ENCODE data around the gene MIOX. TPM values are rescaled to one million over a fixed set of nuclear protein-coding genes. Genes with fewer than 3 reads are reported as not detected.

The MIOX gene
- total RNA-seq, 1 experiment from 2014 or later, result 1.4 TPM

DNA sequence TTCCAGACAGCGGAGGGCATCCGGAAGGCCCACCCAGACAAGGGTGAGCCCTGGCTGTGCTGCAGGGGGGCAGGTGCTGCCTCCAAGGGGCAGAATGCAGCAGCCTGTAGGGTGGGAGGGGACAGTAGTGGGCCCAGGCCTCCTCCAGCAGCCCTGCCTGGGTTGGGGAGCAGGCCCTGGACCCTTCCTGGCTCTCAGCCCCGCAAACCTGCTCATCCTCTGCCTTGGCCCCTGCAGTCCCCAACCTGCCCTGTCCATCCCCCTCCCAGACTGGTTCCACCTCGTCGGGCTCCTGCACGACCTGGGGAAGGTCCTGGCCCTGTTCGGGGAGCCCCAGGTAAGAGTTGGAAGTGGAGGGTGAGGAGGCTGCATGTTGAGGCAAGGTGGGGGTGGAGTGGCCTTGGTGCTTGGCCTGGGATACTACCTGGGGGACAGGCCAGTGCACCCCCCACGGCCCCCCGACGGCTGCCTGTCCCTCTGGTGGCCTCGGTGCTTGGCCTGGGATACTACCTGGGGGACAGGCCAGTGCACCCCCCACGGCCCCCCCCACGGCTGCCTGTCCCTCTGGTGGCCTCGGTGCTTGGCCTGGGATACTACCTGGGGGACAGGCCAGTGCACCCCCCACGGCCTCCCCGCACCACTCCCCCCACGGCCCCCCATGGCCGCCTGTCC, 1.5 kb downstream of the MIOX start:
- peaks cover 0 to 2% (median 0%) of the 10 kb centered on the region in 3 experiments; a peak in 1 of 7 replicates for H3K36me3 Mint-ChIP-seq (ENCODE audit: insufficient read depth in 1 of 3, low read depth in 3 of 3)

More for the DNA sequence above, 1.5 kb downstream of the MIOX start:
- H3K23me2 ChIP-seq (ENCODE audit: insufficient read length, low read depth, low read length, poor library complexity, severe bottlenecking), result no peaks in the 10 kb centered on the region
- no peak overlapping the region for H2BK120ac ChIP-seq (ENCODE audit: low read depth, low read length, poor library complexity, severe bottlenecking)
- no peaks in the 10 kb centered on the region for H3K27me3 ChIP-seq (ENCODE audit: insufficient read depth, low read length)
- H4K20me1 ChIP-seq (ENCODE audit: control insufficient read depth, insufficient read depth, insufficient read length), result no peaks in the 10 kb centered on the region
- H3K9me3 ChIP-seq (ENCODE audit: control insufficient read depth, low read depth, low read length), result no peaks in the 10 kb centered on the region
- TF ChIP-seq, protein P1, sequence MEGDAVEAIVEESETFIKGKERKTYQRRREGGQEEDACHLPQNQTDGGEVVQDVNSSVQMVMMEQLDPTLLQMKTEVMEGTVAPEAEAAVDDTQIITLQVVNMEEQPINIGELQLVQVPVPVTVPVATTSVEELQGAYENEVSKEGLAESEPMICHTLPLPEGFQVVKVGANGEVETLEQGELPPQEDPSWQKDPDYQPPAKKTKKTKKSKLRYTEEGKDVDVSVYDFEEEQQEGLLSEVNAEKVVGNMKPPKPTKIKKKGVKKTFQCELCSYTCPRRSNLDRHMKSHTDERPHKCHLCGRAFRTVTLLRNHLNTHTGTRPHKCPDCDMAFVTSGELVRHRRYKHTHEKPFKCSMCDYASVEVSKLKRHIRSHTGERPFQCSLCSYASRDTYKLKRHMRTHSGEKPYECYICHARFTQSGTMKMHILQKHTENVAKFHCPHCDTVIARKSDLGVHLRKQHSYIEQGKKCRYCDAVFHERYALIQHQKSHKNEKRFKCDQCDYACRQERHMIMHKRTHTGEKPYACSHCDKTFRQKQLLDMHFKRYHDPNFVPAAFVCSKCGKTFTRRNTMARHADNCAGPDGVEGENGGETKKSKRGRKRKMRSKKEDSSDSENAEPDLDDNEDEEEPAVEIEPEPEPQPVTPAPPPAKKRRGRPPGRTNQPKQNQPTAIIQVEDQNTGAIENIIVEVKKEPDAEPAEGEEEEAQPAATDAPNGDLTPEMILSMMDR (conservative IDR thresholded peaks at IDR 0.05), result no peak
- no peak overlapping the region for H3K56ac ChIP-seq (ENCODE audit: insufficient read length, low read depth, low read length)
- DNase-seq, result no peak
- no peak overlapping the region for H2BK15ac ChIP-seq (ENCODE audit: low read depth, low read length)
- no peak overlapping the region for H3K27ac ChIP-seq (ENCODE audit: insufficient read length, low read depth, low read length)
- H3K9ac ChIP-seq (ENCODE audit: extremely low read depth, insufficient read length, low read length), result no peak overlapping the region
- H2AFZ ChIP-seq (ENCODE audit: low read length), result no peak overlapping the region
- Mint-ChIP-seq H3K4me1 (peaks cover 3 to 6% of the 10 kb centered on the region in 2 experiments; a peak in 2 of 4 replicates), H3K27me3 (ENCODE audit: low read depth) (peaks cover 6% of the 10 kb centered on the region), H3K4me3 (no peak overlapping the region), H3K27ac (no peak overlapping the region), H3K9me3 (peaks cover 0 to under 1% of the 10 kb centered on the region in 2 experiments; a peak in 1 of 5 replicates)
- H4K8ac ChIP-seq (replicated peaks; ENCODE audit: insufficient read length, low read depth, low read length), result no peak overlapping the region
- H3T11ph ChIP-seq (ENCODE audit: low read length), result no peak overlapping the region
- H2AK5ac ChIP-seq (ENCODE audit: insufficient read length, low read length), result no peak overlapping the region
- H3K23ac ChIP-seq (ENCODE audit: insufficient read length, low read depth, low read length), result no peak overlapping the region
- H3K14ac ChIP-seq (ENCODE audit: insufficient read depth, low read length), result no peak overlapping the region
- no peak overlapping the region for H2BK5ac ChIP-seq (ENCODE audit: insufficient read length, low read length)
- no peak overlapping the region for H4K5ac ChIP-seq (ENCODE audit: insufficient read length, low read depth, low read length)
- no CpG with 5 or more reads among the region's 18 CpGs for WGBS (ENCODE audit: extremely low coverage, insufficient read length, low lambda C conversion rate)
- no peak overlapping the region for H2BK20ac ChIP-seq (ENCODE audit: low read depth, low read length, poor library complexity, severe bottlenecking)
- H3K79me1 ChIP-seq (ENCODE audit: insufficient read depth, low read depth, low read length, poor library complexity, severe bottlenecking), result no peaks in the 10 kb centered on the region
- H3K4me1 ChIP-seq (ENCODE audit: insufficient read depth, low read length), result no peaks in the 10 kb centered on the region
- no peaks in the 10 kb centered on the region for H3K79me2 ChIP-seq (ENCODE audit: insufficient read depth, low read length)
- H3K18ac ChIP-seq (ENCODE audit: insufficient read length, low read depth, low read length), result no peak overlapping the region
- no peak overlapping the region for H3K4ac ChIP-seq (ENCODE audit: low read depth, low read length)
- no peak overlapping the region for H2BK12ac ChIP-seq (ENCODE audit: insufficient read length, low read depth, low read length)
- H4K91ac ChIP-seq (ENCODE audit: insufficient read length, low read depth, low read length), result no peak overlapping the region
- no peak overlapping the region for H3K4me2 ChIP-seq (ENCODE audit: insufficient read depth, insufficient read length, low read length)

Measured in H9 (cell line).